OCI-LY3 (cell line): Measurements from ENCODE around the gene STT3B.

Experiments
- EZH2phosphoT487 ChIP-seq: fragments of 200-600 bp; shearing (Covaris generic); IDR thresholded peaks from 2 replicates; pipeline ENCODE4 v1.6.1; 2018; ENCODE audit warnings: antibody characterized with exemption, mixed run types, low read depth
- TF ChIP-seq, protein P1 (sequence below): fragments of 200-600, 300-600 bp; sonication (generic); IDR thresholded peaks from 2 replicates; pipeline ENCODE4 v1.5.1; 2014; ENCODE audit warnings: antibody characterized with exemption, low read length, low read depth

DNA sequence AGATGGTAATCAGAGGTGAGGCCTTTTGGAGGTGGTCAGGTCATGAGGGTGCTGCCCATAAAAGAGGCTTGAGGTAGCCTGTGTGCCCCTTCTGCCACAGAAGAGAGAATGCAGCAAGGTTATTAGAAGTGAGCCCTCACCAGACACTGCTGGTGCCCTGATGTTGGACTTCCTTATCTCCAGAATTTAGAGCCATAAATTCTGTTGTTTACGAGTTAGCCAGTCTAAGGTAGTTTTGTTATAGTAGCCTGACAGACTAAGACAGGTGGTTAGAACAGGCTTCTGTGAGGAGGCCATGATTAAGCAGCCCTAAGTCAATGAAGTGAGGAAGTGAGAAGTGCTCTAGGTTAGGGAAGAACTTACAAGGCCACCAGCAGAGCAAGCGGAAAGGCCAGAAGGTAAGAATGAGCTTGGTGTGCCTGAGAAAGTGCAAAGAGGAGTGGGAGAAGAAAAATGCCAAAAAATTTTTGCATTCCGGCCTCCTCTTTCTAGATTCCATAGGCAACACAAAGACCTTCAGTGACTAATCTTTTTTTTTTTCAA is 44.2 kb upstream of the STT3B start:
- TF ChIP-seq, protein P1, sequence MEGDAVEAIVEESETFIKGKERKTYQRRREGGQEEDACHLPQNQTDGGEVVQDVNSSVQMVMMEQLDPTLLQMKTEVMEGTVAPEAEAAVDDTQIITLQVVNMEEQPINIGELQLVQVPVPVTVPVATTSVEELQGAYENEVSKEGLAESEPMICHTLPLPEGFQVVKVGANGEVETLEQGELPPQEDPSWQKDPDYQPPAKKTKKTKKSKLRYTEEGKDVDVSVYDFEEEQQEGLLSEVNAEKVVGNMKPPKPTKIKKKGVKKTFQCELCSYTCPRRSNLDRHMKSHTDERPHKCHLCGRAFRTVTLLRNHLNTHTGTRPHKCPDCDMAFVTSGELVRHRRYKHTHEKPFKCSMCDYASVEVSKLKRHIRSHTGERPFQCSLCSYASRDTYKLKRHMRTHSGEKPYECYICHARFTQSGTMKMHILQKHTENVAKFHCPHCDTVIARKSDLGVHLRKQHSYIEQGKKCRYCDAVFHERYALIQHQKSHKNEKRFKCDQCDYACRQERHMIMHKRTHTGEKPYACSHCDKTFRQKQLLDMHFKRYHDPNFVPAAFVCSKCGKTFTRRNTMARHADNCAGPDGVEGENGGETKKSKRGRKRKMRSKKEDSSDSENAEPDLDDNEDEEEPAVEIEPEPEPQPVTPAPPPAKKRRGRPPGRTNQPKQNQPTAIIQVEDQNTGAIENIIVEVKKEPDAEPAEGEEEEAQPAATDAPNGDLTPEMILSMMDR = no peak
- TF ChIP-seq EZH2phosphoT487 = no peak
